HCT116 (cell line): ENCODE data around the gene UBQLN4. TPM values are rescaled to one million over a fixed set of nuclear protein-coding genes. Genes with fewer than 3 reads are reported as not detected.

Experiments used
- ATAC-seq: fragments of 200-7000 bp; cut with Tn5 transposase; 2 replicates; pipeline ENCODE4 v1.9.1; 2020; ENCODE audit warnings: mild to moderate bottlenecking, moderate library complexity
- BruUV-seq: library from RNA; stranded (reverse); fragments of 400-500 nt; replicated peaks from 2 replicates; lab custom pipeline; 2021; lab: Mats Ljungman, UMichigan
- CTCF ChIA-PET: fragments of 300-600 bp; sonication (Branson Sonifier 250); formaldehyde crosslinking; loops from one replicate; lab custom pipeline; 2021; ENCODE audit warnings: antibody characterized with exemption; lab: Charles Lee
- POLR2A ChIA-PET: fragments of 300-600, 350-600 bp; sonication (Branson Sonifier 250); formaldehyde crosslinking; loops from one replicate; lab custom pipeline; 2021; ENCODE audit warnings: antibody characterized with exemption; lab: Charles Lee
- RAD21 ChIA-PET, 2 experiments: fragments of 300-600 bp; sonication (Branson Sonifier 250); formaldehyde crosslinking; loops; one replicate each; lab custom pipeline; 2023; ENCODE audit warnings: low total read pairs in 2 of 2; ENCODE audit not compliant: uncharacterized antibody in 2 of 2, unreplicated experiment in 2 of 2, low non-redundant PET in 1 of 2; lab: Charles Lee
- DNase-seq: peaks from one replicate; pipeline ENCODE4 v3.0.0-alpha.2; 2010; ENCODE audit warnings: low read depth, low spot score
- H2AFZ ChIP-seq: fragments of 200-600 bp; shearing (Covaris generic), sonication (generic); 2 replicates; pipeline ENCODE4 v1.6.1; 2017; ENCODE audit warnings: low read depth, mixed run types, mixed read lengths, antibody characterized with exemption, low read length; ENCODE audit not compliant: poor library complexity, severe bottlenecking
- H3K27ac ChIP-seq: 2 replicates; pipeline ENCODE4 v1.5.1; 2012; ENCODE audit warnings: low read depth, low read length
- H3K27me3 ChIP-seq: fragments of 200-600 bp; sonication (generic); 2 replicates; pipeline ENCODE4 v1.6.1; 2016; ENCODE audit warnings: mixed run types, low read length, mixed read lengths; ENCODE audit not compliant: insufficient read depth
- H3K36me3 ChIP-seq, 2 experiments: fragments of 200-500 bp in 1 of 2; fragments of 200-600 bp in 1 of 2; sonication (Bioruptor generic) in 1 of 2; sonication (generic) in 1 of 2; 2 replicates each; pipeline versions ENCODE4 v1.5.1 to v1.6.1; 2014 to 2016; ENCODE audit warnings: low read length in 2 of 2, inconsistent platforms in 1 of 2, mixed read lengths in 1 of 2, mixed run types in 1 of 2; ENCODE audit not compliant: insufficient read depth in 2 of 2, control insufficient read depth in 1 of 2
- H3K4me1 ChIP-seq, 2 experiments: fragments of 200-600 bp in 1 of 2; sonication (generic) in 1 of 2; 2 replicates each; pipeline versions ENCODE4 v1.5.1 to v1.6.1; 2012 to 2017; ENCODE audit warnings: low read length in 2 of 2, inconsistent platforms in 1 of 2, mild to moderate bottlenecking in 1 of 2, mixed read lengths in 1 of 2, mixed run types in 1 of 2, moderate library complexity in 1 of 2; ENCODE audit not compliant: insufficient read depth in 2 of 2, control insufficient read depth in 1 of 2
- H3K4me2 ChIP-seq: fragments of 200-600 bp; sonication (generic); 2 replicates; pipeline ENCODE4 v1.6.1; 2017; ENCODE audit warnings: mixed run types, low read length, mixed read lengths
- H3K4me3 ChIP-seq, 2 experiments: fragments of 200-600 bp in 1 of 2; sonication (generic) in 1 of 2; replicated peaks in 1 of 2; 2 replicates each; pipeline ENCODE4 v1.5.1; 2011 to 2016; ENCODE audit warnings: low read length in 2 of 2, control low read depth in 1 of 2, low read depth in 1 of 2, mild to moderate bottlenecking in 1 of 2, mixed read lengths in 1 of 2, mixed run types in 1 of 2
- H3K79me2 ChIP-seq: fragments of 200-600 bp; sonication (generic); 2 replicates; pipeline ENCODE4 v1.6.1; 2017; ENCODE audit warnings: mild to moderate bottlenecking, mixed run types, low read length, moderate library complexity, mixed read lengths; ENCODE audit not compliant: insufficient read depth
- H3K9ac ChIP-seq: fragments of 200-600 bp; sonication (generic); 2 replicates; pipeline ENCODE4 v1.6.1; 2016; ENCODE audit warnings: low read length, mixed read lengths
- H3K9me2 ChIP-seq: fragments of 200-600 bp; sonication (generic), shearing (Covaris generic); 2 replicates; pipeline ENCODE4 v1.6.1; 2017; ENCODE audit warnings: mixed run types, mild to moderate bottlenecking, moderate library complexity; ENCODE audit not compliant: insufficient read depth
- H3K9me3 ChIP-seq, 2 experiments: fragments of 200-500 bp in 1 of 2; fragments of 200-600 bp in 1 of 2; sonication (Bioruptor generic) in 1 of 2; sonication (generic) in 1 of 2; 2 replicates each; pipeline ENCODE4 v1.6.1; 2014 to 2017; ENCODE audit warnings: low read length in 2 of 2, mixed read lengths in 2 of 2, inconsistent platforms in 1 of 2, low read depth in 1 of 2, mild to moderate bottlenecking in 1 of 2, mixed run types in 1 of 2, moderate library complexity in 1 of 2; ENCODE audit not compliant: control insufficient read depth in 1 of 2, insufficient read depth in 1 of 2
- H4K20me1 ChIP-seq: fragments of 200-600 bp; sonication (generic), shearing (Covaris generic); 2 replicates; pipeline ENCODE4 v1.6.1; 2017; ENCODE audit warnings: mixed run types, mild to moderate bottlenecking, moderate library complexity; ENCODE audit not compliant: insufficient read depth
- ATF3 ChIP-seq: IDR thresholded peaks from 2 replicates; pipeline ENCODE4 v1.6.1; 2012
- CBX3 ChIP-seq: IDR thresholded peaks from 2 replicates; pipeline ENCODE4 v1.6.1; 2012; ENCODE audit warnings: low read depth
- EZH2 ChIP-seq: fragments of 200-600 bp; sonication (generic); IDR thresholded peaks from 2 replicates; pipeline ENCODE4 v1.6.1; 2017; ENCODE audit warnings: antibody characterized with exemption, mixed run types
- EZH2phosphoT487 ChIP-seq: fragments of 200-600 bp; IDR thresholded peaks from 2 replicates; pipeline ENCODE4 v1.6.1; 2018; ENCODE audit warnings: antibody characterized with exemption, borderline replicate concordance
- JUND ChIP-seq: IDR thresholded peaks from 2 replicates; pipeline ENCODE4 v1.6.1; 2012
- MAX ChIP-seq: IDR thresholded peaks from 2 replicates; pipeline ENCODE4 v1.6.1; 2012
- POLR2A ChIP-seq: IDR thresholded peaks from 2 replicates; pipeline ENCODE4 v1.7.0; 2011; ENCODE audit warnings: borderline replicate concordance; ENCODE audit not compliant: insufficient read depth, insufficient read length; ENCODE audit errors: extremely low read depth
- POLR2AphosphoS5 ChIP-seq: IDR thresholded peaks from 2 replicates; pipeline ENCODE4 v1.6.1; 2011; ENCODE audit warnings: mild to moderate bottlenecking, low read depth, low read length, moderate library complexity
- RAD21 ChIP-seq: IDR thresholded peaks from 2 replicates; pipeline ENCODE4 v1.6.1; 2012; ENCODE audit warnings: low read depth, mild to moderate bottlenecking
- REST ChIP-seq: IDR thresholded peaks from 2 replicates; pipeline ENCODE4 v1.6.1; 2012; ENCODE audit warnings: low read depth
- SIN3A ChIP-seq: IDR thresholded peaks from 2 replicates; pipeline ENCODE4 v1.6.1; 2012; ENCODE audit warnings: low read depth
- ZBTB33 ChIP-seq: IDR thresholded peaks from 2 replicates; pipeline ENCODE4 v1.6.1; 2011; ENCODE audit warnings: mild to moderate bottlenecking, low read length, moderate library complexity; ENCODE audit not compliant: insufficient replicate concordance; ENCODE audit errors: extremely low read depth
- ZNF274 ChIP-seq: fragments of 200-500 bp; sonication (Bioruptor generic); IDR thresholded peaks from 2 replicates; pipeline ENCODE4 v1.6.1; 2014; ENCODE audit warnings: mild to moderate bottlenecking, low read depth, low read length, inconsistent platforms
- intact Hi-C: fragments of 100-400 bp; cut with micrococcal nuclease; formaldehyde crosslinking; loops from 2 replicates; pipeline ENCODE4 v1.10.0; 2022
- total RNA-seq: library from RNA; stranded (reverse); gene quantifications from one replicate; pipeline ENCODE4 v1.2.1, GENCODE V29; 2021; ENCODE audit not compliant: unreplicated experiment

Gene UBQLN4
- total RNA-seq, 1 experiment from 2014 or later = 68.4 TPM

GRCh38 chr1:156055281-156056048, 1.9 kb upstream of the UBQLN4 start:
- H3K36me3 ChIP-seq = no peaks in the 10 kb centered on the region; a peak in 1 of 4 replicates
- H3K79me2 ChIP-seq = peaks cover 33% of the 10 kb centered on the region
- TF ChIP-seq CBX3 = no peak
- TF ChIP-seq POLR2AphosphoS5 = no peak
- TF ChIP-seq EZH2phosphoT487 = no peak
- TF ChIP-seq JUND = no peak
- TF ChIP-seq REST = no peak
- no peak for TF ChIP-seq ATF3
- TF ChIP-seq EZH2 = no peak
- TF ChIP-seq RAD21 = no peak
- no peak for TF ChIP-seq SIN3A
- TF ChIP-seq ZBTB33 = no peak
- no peak for TF ChIP-seq POLR2A
- no peak for TF ChIP-seq MAX
- TF ChIP-seq ZNF274 = no peak
- intact Hi-C loops = loop anchor here (2.0 kb wide), 1 partner anchor 35 kb away; the partner anchor contains the start of gene SSR2
- POLR2A ChIA-PET = no interaction called here
- CTCF ChIA-PET = no interaction called here
- ATAC-seq (no peak), DNase-seq (no peak)
- H3K27me3 ChIP-seq = no peaks in the 10 kb centered on the region
- peak overlapping the region; percentile 94 for H3K9ac ChIP-seq
- peaks cover 6 to 24% of the 10 kb centered on the region in 2 experiments; a peak in 3 of 4 replicates for H3K4me1 ChIP-seq
- peak overlapping the region; percentile 92 for H3K27ac ChIP-seq
- H4K20me1 ChIP-seq = no peaks in the 10 kb centered on the region
- H3K9me3 ChIP-seq = no peaks in the 10 kb centered on the region
- BruUV-seq = TSS peak; percentile 69
- peak overlapping the region; percentile 100 for H3K4me2 ChIP-seq
- peak overlapping the region; percentile 89 to 95 for H3K4me3 ChIP-seq
- H2AFZ ChIP-seq = no peak overlapping the region
- RAD21 ChIA-PET = no interaction called here
- H3K9me2 ChIP-seq = no peaks in the 10 kb centered on the region
